Measurements from ENCODE around the gene ZNF385D.

The ZNF385D gene

GRCh38 chr3:21618695-21619094 lies 132.3 kb downstream of the ZNF385D start:
- H3K9ac ChIP-seq (ENCODE audit: low read length in 2 of 2) = no peak overlapping the region

GRCh38 chr3:21613372-21614070 lies 137.5 kb downstream of the ZNF385D start:
- no peaks in the 10 kb centered on the region for H3K27me3 ChIP-seq (ENCODE audit: control insufficient read depth in 1 of 2, insufficient read depth in 2 of 2, low read length in 2 of 2)
- H3K27ac ChIP-seq (ENCODE audit: low read length) = no peak overlapping the region
- no peaks in the 10 kb centered on the region for H3K9me3 ChIP-seq (ENCODE audit: control insufficient read depth in 2 of 2, low read length in 2 of 2)
- no peak overlapping the region for H3K9ac ChIP-seq (ENCODE audit: low read length in 2 of 2)
- H3K4me3 ChIP-seq (ENCODE audit: low read length in 2 of 2) = no peak overlapping the region
- H3K36me3 ChIP-seq (ENCODE audit: control insufficient read depth in 2 of 2, insufficient read depth in 2 of 2, low read length in 2 of 2) = no peaks in the 10 kb centered on the region
- H3K4me1 ChIP-seq (ENCODE audit: control insufficient read depth, insufficient read depth, low read length) = no peaks in the 10 kb centered on the region

More at GRCh38 chr3:21618695-21619094, 132.3 kb downstream of the ZNF385D start:
- Histone ChIP-seq H3K27ac (ENCODE audit: low read length) (no peak overlapping the region), H3K4me3 (ENCODE audit: low read length in 2 of 2) (no peak overlapping the region), H3K9me3 (ENCODE audit: control insufficient read depth in 2 of 2, low read length in 2 of 2) (no peaks in the 10 kb centered on the region), H3K36me3 (ENCODE audit: control insufficient read depth in 2 of 2, insufficient read depth in 2 of 2, low read length in 2 of 2) (no peaks in the 10 kb centered on the region), H3K4me1 (ENCODE audit: control insufficient read depth, insufficient read depth, low read length) (no peaks in the 10 kb centered on the region), H3K27me3 (ENCODE audit: control insufficient read depth in 1 of 2, insufficient read depth in 2 of 2, low read length in 2 of 2) (no peaks in the 10 kb centered on the region)

- H3K9me3 ChIP-seq (ENCODE audit: control insufficient read depth in 2 of 2, low read length in 2 of 2) = no peaks in the 10 kb centered on the region
- no peaks in the 10 kb centered on the region for H3K36me3 ChIP-seq (ENCODE audit: control insufficient read depth in 2 of 2, insufficient read depth in 2 of 2, low read length in 2 of 2)
- no peak overlapping the region for H3K4me3 ChIP-seq (ENCODE audit: low read length in 2 of 2)
- no peaks in the 10 kb centered on the region for H3K4me1 ChIP-seq (ENCODE audit: control insufficient read depth, insufficient read depth, low read length)
- no peak overlapping the region for H3K9ac ChIP-seq (ENCODE audit: low read length in 2 of 2)
- H3K27ac ChIP-seq (ENCODE audit: low read length) = no peak overlapping the region
- H3K27me3 ChIP-seq (ENCODE audit: control insufficient read depth in 1 of 2, insufficient read depth in 2 of 2, low read length in 2 of 2) = no peaks in the 10 kb centered on the region
Measured at GRCh38 chr3:21601178-21601577, 149.8 kb downstream of the ZNF385D start.

- Histone ChIP-seq H3K27me3 (ENCODE audit: control insufficient read depth in 1 of 2, insufficient read depth in 2 of 2, low read length in 2 of 2) (no peaks in the 10 kb centered on the region), H3K4me3 (ENCODE audit: low read length in 2 of 2) (no peak overlapping the region), H3K9me3 (ENCODE audit: control insufficient read depth in 2 of 2, low read length in 2 of 2) (no peaks in the 10 kb centered on the region), H3K9ac (ENCODE audit: low read length in 2 of 2) (no peak overlapping the region), H3K36me3 (ENCODE audit: control insufficient read depth in 2 of 2, insufficient read depth in 2 of 2, low read length in 2 of 2) (no peaks in the 10 kb centered on the region), H3K4me1 (ENCODE audit: control insufficient read depth, insufficient read depth, low read length) (no peaks in the 10 kb centered on the region), H3K27ac (ENCODE audit: low read length) (no peak overlapping the region)
Measured at GRCh38 chr3:21599890-21600289, 151.1 kb downstream of the ZNF385D start.

- H3K4me1 ChIP-seq (ENCODE audit: control insufficient read depth, insufficient read depth, low read length) = no peaks in the 10 kb centered on the region
- no peaks in the 10 kb centered on the region for H3K36me3 ChIP-seq (ENCODE audit: control insufficient read depth in 2 of 2, insufficient read depth in 2 of 2, low read length in 2 of 2)
- H3K9ac ChIP-seq (ENCODE audit: low read length in 2 of 2) = no peak overlapping the region
- no peaks in the 10 kb centered on the region for H3K9me3 ChIP-seq (ENCODE audit: control insufficient read depth in 2 of 2, low read length in 2 of 2)
- H3K27me3 ChIP-seq (ENCODE audit: control insufficient read depth in 1 of 2, insufficient read depth in 2 of 2, low read length in 2 of 2) = no peaks in the 10 kb centered on the region
- no peak overlapping the region for H3K27ac ChIP-seq (ENCODE audit: low read length)
- no peak overlapping the region for H3K4me3 ChIP-seq (ENCODE audit: low read length in 2 of 2)
Measured at GRCh38 chr3:21592828-21593227, 158.2 kb downstream of the ZNF385D start.

- Histone ChIP-seq H3K4me3 (ENCODE audit: low read length in 2 of 2) (no peak overlapping the region), H3K27ac (ENCODE audit: low read length) (no peak overlapping the region), H3K4me1 (ENCODE audit: control insufficient read depth, insufficient read depth, low read length) (no peaks in the 10 kb centered on the region), H3K9me3 (ENCODE audit: control insufficient read depth in 2 of 2, low read length in 2 of 2) (no peaks in the 10 kb centered on the region), H3K27me3 (ENCODE audit: control insufficient read depth in 1 of 2, insufficient read depth in 2 of 2, low read length in 2 of 2) (no peaks in the 10 kb centered on the region), H3K36me3 (ENCODE audit: control insufficient read depth in 2 of 2, insufficient read depth in 2 of 2, low read length in 2 of 2) (no peaks in the 10 kb centered on the region), H3K9ac (ENCODE audit: low read length in 2 of 2) (no peak overlapping the region)
Measured at GRCh38 chr3:21587894-21588293, 163.1 kb downstream of the ZNF385D start.

- no peaks in the 10 kb centered on the region for H3K4me1 ChIP-seq (ENCODE audit: control insufficient read depth, insufficient read depth, low read length)
- no peak overlapping the region for H3K9ac ChIP-seq (ENCODE audit: low read length in 2 of 2)
- no peaks in the 10 kb centered on the region for H3K36me3 ChIP-seq (ENCODE audit: control insufficient read depth in 2 of 2, insufficient read depth in 2 of 2, low read length in 2 of 2)
- H3K9me3 ChIP-seq (ENCODE audit: control insufficient read depth in 2 of 2, low read length in 2 of 2) = no peaks in the 10 kb centered on the region
- no peak overlapping the region for H3K27ac ChIP-seq (ENCODE audit: low read length)
- no peak overlapping the region for H3K4me3 ChIP-seq (ENCODE audit: low read length in 2 of 2)
- no peaks in the 10 kb centered on the region for H3K27me3 ChIP-seq (ENCODE audit: control insufficient read depth in 1 of 2, insufficient read depth in 2 of 2, low read length in 2 of 2)
Measured at GRCh38 chr3:21585216-21585740, 165.7 kb downstream of the ZNF385D start.

- no peak overlapping the region for H3K9ac ChIP-seq (ENCODE audit: low read length in 2 of 2)
- H3K9me3 ChIP-seq (ENCODE audit: control insufficient read depth in 2 of 2, low read length in 2 of 2) = no peaks in the 10 kb centered on the region
- no peak overlapping the region for H3K27ac ChIP-seq (ENCODE audit: low read length)
- no peaks in the 10 kb centered on the region for H3K4me1 ChIP-seq (ENCODE audit: control insufficient read depth, insufficient read depth, low read length)
- no peak overlapping the region for H3K4me3 ChIP-seq (ENCODE audit: low read length in 2 of 2)
- H3K27me3 ChIP-seq (ENCODE audit: control insufficient read depth in 1 of 2, insufficient read depth in 2 of 2, low read length in 2 of 2) = no peaks in the 10 kb centered on the region
- H3K36me3 ChIP-seq (ENCODE audit: control insufficient read depth in 2 of 2, insufficient read depth in 2 of 2, low read length in 2 of 2) = no peaks in the 10 kb centered on the region
Measured at GRCh38 chr3:21573291-21573690, 177.7 kb downstream of the ZNF385D start.

GRCh38 chr3:21564531-21564930 lies 186.5 kb downstream of the ZNF385D start:
- H3K36me3 ChIP-seq (ENCODE audit: control insufficient read depth in 2 of 2, insufficient read depth in 2 of 2, low read length in 2 of 2) = no peaks in the 10 kb centered on the region
- H3K4me3 ChIP-seq (ENCODE audit: low read length in 2 of 2) = no peak overlapping the region
- no peak overlapping the region for H3K9ac ChIP-seq (ENCODE audit: low read length in 2 of 2)
- no peaks in the 10 kb centered on the region for H3K4me1 ChIP-seq (ENCODE audit: control insufficient read depth, insufficient read depth, low read length)
- H3K9me3 ChIP-seq (ENCODE audit: control insufficient read depth in 2 of 2, low read length in 2 of 2) = no peaks in the 10 kb centered on the region
- no peak overlapping the region for H3K27ac ChIP-seq (ENCODE audit: low read length)
- no peaks in the 10 kb centered on the region for H3K27me3 ChIP-seq (ENCODE audit: control insufficient read depth in 1 of 2, insufficient read depth in 2 of 2, low read length in 2 of 2)

GRCh38 chr3:21562243-21562642 lies 188.8 kb downstream of the ZNF385D start:
- no peak overlapping the region for H3K27ac ChIP-seq (ENCODE audit: low read length)
- H3K9me3 ChIP-seq (ENCODE audit: control insufficient read depth in 2 of 2, low read length in 2 of 2) = no peaks in the 10 kb centered on the region
- H3K27me3 ChIP-seq (ENCODE audit: control insufficient read depth in 1 of 2, insufficient read depth in 2 of 2, low read length in 2 of 2) = no peaks in the 10 kb centered on the region
- no peak overlapping the region for H3K4me3 ChIP-seq (ENCODE audit: low read length in 2 of 2)
- H3K4me1 ChIP-seq (ENCODE audit: control insufficient read depth, insufficient read depth, low read length) = no peaks in the 10 kb centered on the region
- H3K9ac ChIP-seq (ENCODE audit: low read length in 2 of 2) = no peak overlapping the region
- no peaks in the 10 kb centered on the region for H3K36me3 ChIP-seq (ENCODE audit: control insufficient read depth in 2 of 2, insufficient read depth in 2 of 2, low read length in 2 of 2)

GRCh38 chr3:21561472-21561871 lies 189.5 kb downstream of the ZNF385D start:
- Histone ChIP-seq H3K27me3 (ENCODE audit: control insufficient read depth in 1 of 2, insufficient read depth in 2 of 2, low read length in 2 of 2) (no peaks in the 10 kb centered on the region), H3K4me1 (ENCODE audit: control insufficient read depth, insufficient read depth, low read length) (no peaks in the 10 kb centered on the region), H3K9ac (ENCODE audit: low read length in 2 of 2) (no peak overlapping the region), H3K9me3 (ENCODE audit: control insufficient read depth in 2 of 2, low read length in 2 of 2) (no peaks in the 10 kb centered on the region), H3K4me3 (ENCODE audit: low read length in 2 of 2) (no peak overlapping the region), H3K36me3 (ENCODE audit: control insufficient read depth in 2 of 2, insufficient read depth in 2 of 2, low read length in 2 of 2) (no peaks in the 10 kb centered on the region), H3K27ac (ENCODE audit: low read length) (no peak overlapping the region)

Measured in stomach smooth muscle (tissue), 2 donors.